Articular chondrocyte of knee joint (primary cell): ENCODE results near the gene MRPL27. TPM values are rescaled to one million over a fixed set of nuclear protein-coding genes. Genes with fewer than 3 reads are reported as not detected.

ENCODE experiments used
- small RNA-seq: library from RNA; depleted of rRNA; stranded (forward); fragments of <200 nt; gene quantifications from one replicate; pipeline ENCODE3, GENCODE V24; 2012
- total RNA-seq: library from RNA; depleted of rRNA; stranded (reverse); fragments of >200 nt; gene quantifications from 2 replicates; pipeline ENCODE4 v1.2.3, GENCODE V29; 2012

MRPL27 gene
- total RNA-seq = 61.0 and 64.1 TPM in 2 replicates

DNA sequence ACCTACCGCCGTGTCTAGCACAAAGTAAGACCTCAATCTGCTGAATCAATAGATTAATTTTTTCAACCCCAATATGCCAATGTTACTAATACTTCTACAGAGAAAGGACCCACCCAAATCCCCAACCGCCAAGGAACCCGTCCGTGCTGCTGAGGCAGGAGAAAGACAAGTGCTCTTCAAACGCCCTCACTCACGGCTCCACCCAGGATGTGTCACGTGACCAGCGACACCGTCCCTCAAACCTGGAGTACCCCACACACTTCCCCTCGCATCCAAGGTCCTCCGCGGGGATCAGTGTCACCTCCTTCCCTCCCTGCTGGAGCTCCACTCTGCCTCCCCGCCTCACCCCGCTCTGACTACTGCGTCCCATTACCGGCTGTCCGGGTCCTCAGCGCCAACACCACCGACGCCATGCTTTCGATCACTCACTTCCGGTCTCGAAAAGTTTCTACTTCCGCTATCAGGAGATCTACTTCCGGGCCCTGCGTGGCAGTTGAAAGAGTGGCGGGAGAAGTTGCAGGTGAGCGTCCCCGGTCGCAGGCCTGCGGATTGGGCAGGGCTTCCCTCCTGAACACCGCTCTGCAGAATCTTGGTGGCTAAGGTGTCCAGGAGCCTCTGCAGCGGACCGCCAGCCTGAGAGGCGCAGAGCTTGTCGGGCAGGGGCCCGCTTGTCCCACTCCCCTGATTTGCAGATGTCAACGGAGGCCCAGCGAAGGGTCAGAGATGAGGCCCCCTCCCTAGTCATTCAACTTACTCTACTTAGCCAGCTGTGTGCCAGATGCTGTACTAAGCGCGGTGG is at the start of gene MRPL27, which contains the start of gene EME1:
Gene MRPL27, minus strand, starts transcription at position 427 of the 799 bp plus-strand sequence. Its CDS starts 14 bp downstream, at position 413.
Gene EME1, plus strand, starts transcription at position 472 of the 799 bp plus-strand sequence. CDS start 1,980 bp downstream, outside the sequence.

DNA sequence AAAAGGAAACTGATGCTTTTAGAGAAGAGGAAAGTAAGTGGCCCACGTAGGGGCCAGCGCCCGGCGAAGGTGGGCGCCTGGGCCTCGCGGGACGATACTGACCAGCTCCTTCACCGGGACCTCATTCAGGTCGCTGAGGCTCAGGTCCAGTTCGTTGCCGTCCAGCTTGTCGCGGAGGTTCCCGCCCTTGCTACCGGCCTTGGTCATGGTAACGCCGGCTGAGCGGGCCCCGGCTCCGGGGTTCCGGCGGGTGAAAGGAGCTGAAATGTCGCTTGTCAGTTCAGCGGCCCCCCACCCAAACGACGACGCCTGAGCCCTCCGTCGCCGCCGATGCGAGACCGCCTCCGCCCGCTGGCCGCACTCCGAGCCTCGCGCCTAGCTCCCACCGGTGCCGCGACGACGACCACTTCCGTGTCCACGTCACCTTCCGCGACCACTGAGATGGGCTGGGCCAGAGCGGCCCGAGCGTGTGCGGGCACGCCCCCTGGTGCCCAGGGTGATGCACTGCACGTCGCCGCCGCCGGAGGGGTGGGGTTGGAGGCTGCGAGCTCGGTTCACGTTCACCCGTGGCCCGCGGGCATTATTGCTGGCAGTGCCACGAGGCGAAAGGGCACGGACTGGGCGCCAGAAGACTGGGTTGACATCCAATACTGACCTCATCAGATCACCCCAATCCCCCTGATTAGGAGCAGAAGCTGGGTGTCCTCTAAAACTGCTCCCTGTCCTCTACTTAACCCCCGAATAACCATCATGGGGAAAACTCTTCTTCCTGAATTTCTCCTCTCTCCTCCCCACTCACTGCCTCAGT is 24.3 kb upstream of the MRPL27 start, which contains the start of gene LRRC59:
Gene LRRC59, minus strand, starts transcription at position 413 of the 808 bp plus-strand sequence. Its CDS starts 206 bp downstream, at position 207.

DNA sequence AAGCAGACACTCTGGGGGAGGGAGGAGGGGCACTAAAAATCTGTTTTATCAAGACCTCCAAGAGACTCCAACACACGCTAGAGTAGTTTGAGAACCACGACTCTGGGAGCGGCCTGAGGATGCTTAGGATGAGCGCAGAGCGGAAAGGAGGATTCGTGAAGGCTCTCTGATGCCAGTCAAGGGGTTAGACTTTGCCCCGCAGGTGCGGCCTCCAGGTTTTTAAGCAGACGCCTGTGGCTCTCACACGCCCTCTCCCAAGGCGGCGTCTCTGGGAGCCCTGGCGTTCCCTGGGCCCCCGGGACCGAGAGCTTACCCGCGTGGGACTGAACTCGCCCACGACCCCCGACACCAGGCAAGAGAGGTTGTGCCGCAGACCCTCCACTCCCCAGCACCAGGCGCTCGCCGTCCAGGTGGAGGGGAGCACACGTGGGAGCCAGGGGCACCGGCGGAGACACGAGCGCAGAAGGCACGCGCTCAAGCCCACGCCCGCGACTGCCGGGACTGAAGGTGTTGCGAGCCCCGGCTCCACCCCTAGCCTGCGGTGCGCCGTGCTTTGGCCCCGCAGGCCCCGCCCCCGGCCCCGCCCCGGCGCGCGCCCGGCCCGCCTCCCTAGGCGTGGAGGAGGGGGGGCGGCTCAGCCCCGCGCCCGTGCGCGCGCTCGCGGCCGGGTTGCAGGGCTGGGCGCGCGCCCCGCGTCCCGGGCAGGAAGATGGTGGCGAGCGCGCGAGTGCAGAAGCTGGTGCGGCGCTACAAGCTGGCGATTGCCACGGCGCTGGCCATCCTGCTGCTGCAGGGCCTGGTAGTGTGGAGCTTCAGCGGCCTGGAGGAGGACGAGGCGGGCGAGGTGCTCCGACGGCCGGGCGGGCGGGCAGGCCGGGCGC is 27.3 kb downstream of the MRPL27 start, which contains the start of gene XYLT2:
Gene XYLT2, plus strand, starts transcription at position 695 of the 881 bp plus-strand sequence. Its CDS starts 15 bp downstream, at position 710.

Small RNAs within 50 kb of the gene (small RNA-seq; reads per million reads assigned to genes)
- gene RF00019 = not detected

Other genes starting within 250 kb of the MRPL27 start
- 0.86 and 1.0 TPM in 2 replicates for gene SAMD14, start 243.0 kb downstream of the MRPL27 start, total RNA-seq
- 51.7 and 52.9 TPM in 2 replicates for gene PPP1R9B, start 222.5 kb downstream of the MRPL27 start, total RNA-seq
- gene SGCA, start 207.2 kb downstream of the MRPL27 start, total RNA-seq = 9.8 and 13.3 TPM in 2 replicates
- gene COL1A1, start 171.6 kb downstream of the MRPL27 start, total RNA-seq = 1,350 and 1,566 TPM in 2 replicates
- under 0.01 TPM in 1 of 2 replicates, not detected in the other for gene TMEM92, start 98.7 kb downstream of the MRPL27 start, total RNA-seq
- 30.9 and 31.8 TPM in 2 replicates for gene XYLT2, start 27.1 kb downstream of the MRPL27 start, total RNA-seq
- 3.0 and 3.1 TPM in 2 replicates for gene EME1, start within 50 bp of the MRPL27 start, total RNA-seq
- 139 and 158 TPM in 2 replicates for gene LRRC59, start 24.3 kb upstream of the MRPL27 start, total RNA-seq
- gene ACSF2, start 53.0 kb upstream of the MRPL27 start, total RNA-seq = 16.6 and 17.2 TPM in 2 replicates
- not detected in 2 replicates for gene CHAD, start 95.7 kb upstream of the MRPL27 start, total RNA-seq
- 17.4 and 18.3 TPM in 2 replicates for gene RSAD1, start 105.7 kb upstream of the MRPL27 start, total RNA-seq
- 1.8 and 2.5 TPM in 2 replicates for gene MYCBPAP, start 135.3 kb upstream of the MRPL27 start, total RNA-seq
- gene EPN3, start 159.6 kb upstream of the MRPL27 start, total RNA-seq = not detected in 2 replicates
- 86.2 and 95.6 TPM in 2 replicates for gene SPATA20, start 174.0 kb upstream of the MRPL27 start, total RNA-seq
- gene CACNA1G, start 187.5 kb upstream of the MRPL27 start, total RNA-seq = 1.1 and 1.3 TPM in 2 replicates